B cell (primary cell): ENCODE data around the gene PDILT. TPM values are rescaled to one million over a fixed set of nuclear protein-coding genes. Genes with fewer than 3 reads are reported as not detected.

Source experiments
- ATAC-seq: fragments of 200-7000 bp; cut with Tn5 transposase; one replicate; pipeline ENCODE4 v1.10.0; 2021; ENCODE audit warnings: low read depth, mild to moderate bottlenecking, moderate number of reproducible peaks, moderate library complexity
- CTCF ChIA-PET: fragments of 350-600 bp; sonication (Branson Sonifier 250); formaldehyde crosslinking; loops from one replicate; lab custom pipeline; 2021; ENCODE audit warnings: antibody characterized with exemption, inconsistent platforms; lab: Charles Lee
- POLR2A ChIA-PET: fragments of 350-600 bp; sonication (Branson Sonifier 250); formaldehyde crosslinking; loops from one replicate; lab custom pipeline; 2021; ENCODE audit warnings: antibody characterized with exemption; lab: Charles Lee
- DNase-seq: peaks from one replicate; pipeline ENCODE4 v3.0.0; 2013
- H2AFZ ChIP-seq: 2 replicates; pipeline ENCODE4 v1.6.1; 2012; ENCODE audit warnings: mild to moderate bottlenecking, low read depth, low read length; ENCODE audit not compliant: insufficient read depth, poor library complexity, severe bottlenecking
- H3K27ac ChIP-seq, 2 donors: 1 replicate in 1 of 2; 2 replicates in 1 of 2; pipeline ENCODE4 v1.5.1; 2012 to 2013; ENCODE audit warnings: low read length in 2 of 2, mild to moderate bottlenecking in 2 of 2, moderate library complexity in 1 of 2
- H3K27me3 ChIP-seq, 4 experiments: fragments of 200-600 bp in 1 of 4; sonication (generic) in 1 of 4; replicated peaks in 1 of 4; 1 replicate in 2 of 4; 2 replicates in 2 of 4; pipeline versions ENCODE4 v1.6.1 to v1.7.0; 2013 to 2016; ENCODE audit warnings: low read length in 3 of 4, mild to moderate bottlenecking in 2 of 4, mixed read lengths in 1 of 4, moderate library complexity in 1 of 4; ENCODE audit not compliant: insufficient read depth in 4 of 4, control insufficient read depth in 3 of 4; ENCODE audit errors: control extremely low read depth in 1 of 4
- H3K36me3 ChIP-seq, 2 experiments: replicated peaks in 1 of 2; 1 replicate in 1 of 2; 2 replicates in 1 of 2; pipeline versions ENCODE4 v1.6.1 to v1.7.1; 2013; ENCODE audit warnings: low read length in 1 of 2; ENCODE audit not compliant: insufficient read depth in 2 of 2, control insufficient read depth in 1 of 2; ENCODE audit errors: control extremely low read depth in 1 of 2, extremely low read depth in 1 of 2
- H3K4me1 ChIP-seq, 2 donors: fragments of 200-600 bp in 1 of 2; sonication (generic) in 1 of 2; 1 replicate in 1 of 2; 2 replicates in 1 of 2; pipeline versions ENCODE4 v1.5.1 to v1.6.1; 2013 to 2017; ENCODE audit warnings: low read length in 2 of 2; ENCODE audit not compliant: control insufficient read depth in 2 of 2, insufficient read depth in 2 of 2
- H3K4me2 ChIP-seq: replicated peaks from 2 replicates; pipeline ENCODE3; 2012; ENCODE audit warnings: mild to moderate bottlenecking, low read depth, low read length; ENCODE audit not compliant: poor library complexity, severe bottlenecking
- H3K4me3 ChIP-seq, 5 experiments: fragments of 200-600 bp in 1 of 5; sonication (generic) in 1 of 5; 1 replicate in 3 of 5; 2 replicates in 2 of 5; pipeline versions ENCODE4 v1.5.1 to v1.7.0; 2011 to 2016; ENCODE audit warnings: low read length in 4 of 5, mild to moderate bottlenecking in 4 of 5, low read depth in 2 of 5, control low read depth in 1 of 5, moderate library complexity in 1 of 5; ENCODE audit not compliant: insufficient read depth in 1 of 5; ENCODE audit errors: control extremely low read depth in 1 of 5, extremely low read depth in 1 of 5
- H3K79me2 ChIP-seq: fragments of 200-600 bp; sonication (generic); one replicate; pipeline ENCODE4 v1.6.0; 2016; ENCODE audit warnings: low read length; ENCODE audit not compliant: control insufficient read depth, insufficient read depth
- H3K9ac ChIP-seq: fragments of 200-600 bp; sonication (generic); 2 replicates; pipeline ENCODE4 v1.6.1; 2017; ENCODE audit warnings: mild to moderate bottlenecking, low read length, moderate library complexity
- H3K9me3 ChIP-seq, 3 donors: one replicate each; pipeline versions ENCODE4 v1.6.1 to v1.7.1; 2013; ENCODE audit warnings: low read length in 2 of 3; ENCODE audit not compliant: control insufficient read depth in 2 of 3, insufficient read depth in 1 of 3; ENCODE audit errors: control extremely low read depth in 1 of 3
- H4K20me1 ChIP-seq: 2 replicates; pipeline ENCODE4 v1.6.0; 2012; ENCODE audit warnings: mild to moderate bottlenecking, low read length; ENCODE audit not compliant: insufficient read depth, control insufficient read depth, poor library complexity, severe bottlenecking
- H3K27ac Mint-ChIP-seq: one replicate; pipeline ENCODE4 v1.8.0; 2021; ENCODE audit warnings: mixed read lengths
- H3K27me3 Mint-ChIP-seq: one replicate; pipeline ENCODE4 v1.8.0; 2021; ENCODE audit warnings: mixed read lengths
- H3K4me1 Mint-ChIP-seq: one replicate; pipeline ENCODE4 v1.8.0; 2021; ENCODE audit warnings: mixed read lengths
- H3K4me3 Mint-ChIP-seq: one replicate; pipeline ENCODE4 v1.8.0; 2021; ENCODE audit warnings: mixed read lengths
- H3K9me3 Mint-ChIP-seq: one replicate; pipeline ENCODE4 v1.8.0; 2022; ENCODE audit warnings: mixed read lengths; ENCODE audit not compliant: insufficient read depth
- CTCF ChIP-seq: fragments of 200-600 bp; IDR thresholded peaks from one replicate; pipeline ENCODE4 v1.8.0; 2022; ENCODE audit warnings: antibody characterized with exemption, mild to moderate bottlenecking
- EZH2 ChIP-seq: IDR thresholded peaks from 2 replicates; pipeline ENCODE4 v1.6.1; 2012; ENCODE audit warnings: borderline replicate concordance, low read depth, mild to moderate bottlenecking, moderate library complexity, low read length; ENCODE audit not compliant: insufficient read depth, poor library complexity, severe bottlenecking
- WGBS: methylation state at CpG from one replicate; pipeline ENCODE4 v1.1.5; 2013; ENCODE audit warnings: missing lambda C conversion rate; ENCODE audit not compliant: insufficient coverage; 5-methylcytosine and 5-hydroxymethylcytosine counted together
- intact Hi-C: fragments of 100-400 bp; cut with micrococcal nuclease; formaldehyde crosslinking; loops from one replicate; pipeline ENCODE4 v1.10.0; 2022
- polyA plus RNA-seq: library from polyadenylated mRNA; depleted of rRNA; stranded (reverse); fragments of >200 nt; gene quantifications from 2 replicates; pipeline ENCODE4 v1.2.3, GENCODE V29; 2012
- total RNA-seq, 2 donors: library from RNA; stranded (reverse); fragments of 120-200 nt in 1 of 2; gene quantifications; 1 replicate in 1 of 2; 2 replicates in 1 of 2; pipeline versions ENCODE4 v1.2.3 to v1.2.4, GENCODE V29; 2013 to 2022

The PDILT gene
- total and polyA plus RNA-seq, 2 donors (not counting 1 experiment from before 2014, with no cell fraction given), result not detected

- 89% methylated on average over 3 of the region's 7 CpGs for WGBS
- POLR2A ChIA-PET, result no interaction called here
Observed at GRCh38 chr16:20327444-20328041, 77.0 kb downstream of the PDILT start, which contains the start of gene GP2. TSS of gene GP2 (minus strand) at chr16:20327513. CDS start at chr16:20326431, 1,082 bp downstream.

More at GRCh38 chr16:20327444-20328041, 77.0 kb downstream of the PDILT start, which contains the start of gene GP2:
- no peaks in the 10 kb centered on the region for H3K36me3 ChIP-seq
- no peak within 1 kb of the TSS for H3K4me3 Mint-ChIP-seq
- H3K4me1 Mint-ChIP-seq, result no peaks in the 10 kb centered on the region
- no peaks in the 10 kb centered on the region for H3K27me3 Mint-ChIP-seq
- no peaks in the 10 kb centered on the region for H4K20me1 ChIP-seq
- H3K4me2 ChIP-seq, result no peak within 1 kb of the TSS
- CTCF ChIA-PET, result no interaction called here
- peaks cover 0 to 2% (median 0%) of the 10 kb centered on the region in 3 donors for H3K9me3 ChIP-seq
- no peak within 1 kb of the TSS for H3K27ac ChIP-seq
- H3K4me3 ChIP-seq, result no peak within 1 kb of the TSS
- H3K27me3 ChIP-seq, result no peaks in the 10 kb centered on the region
- H2AFZ ChIP-seq, result no peak within 1 kb of the TSS
- H3K79me2 ChIP-seq, result no peaks in the 10 kb centered on the region
- ATAC-seq, result no peak
- no peak within 1 kb of the TSS for H3K9ac ChIP-seq
- peaks cover 2% of the 10 kb centered on the region for H3K9me3 Mint-ChIP-seq
- TF ChIP-seq CTCF (no peak), EZH2 (no peak)
- no peak within 1 kb of the TSS for H3K27ac Mint-ChIP-seq
- H3K4me1 ChIP-seq, result no peaks in the 10 kb centered on the region
- DNase-seq, result no peak
- intact Hi-C loops, result no loop called here
